ENCODE measurements around the gene CORO7. TPM values are rescaled to one million over a fixed set of nuclear protein-coding genes. Genes with fewer than 3 reads are reported as not detected.

CORO7 gene
- total RNA-seq, 1 experiment from 2014 or later, result 14.3 TPM

- TF ChIP-seq CTCF (conservative IDR thresholded peaks at IDR 0.05; ENCODE audit: low read depth, low read length) (no peak), EZH2phosphoT487 (IDR thresholded peaks at IDR 0.05; ENCODE audit: borderline replicate concordance, low read length) (no peak), EZH2 (IDR thresholded peaks at IDR 0.05; ENCODE audit: low read length, unreplicated experiment) (no peak)
- no peak for ATAC-seq
- POLR2A ChIA-PET (ENCODE audit: unreplicated experiment), result no interaction called here
- Histone ChIP-seq H3K4me3 (ENCODE audit: low read length) (no peak overlapping the region), H2AFZ (ENCODE audit: low read length) (no peak overlapping the region), H3F3A (ENCODE audit: low read length, unreplicated experiment) (peaks cover 15% of the 10 kb centered on the region), H3K4me1 (ENCODE audit: insufficient read depth, low read length) (peaks cover 28% of the 10 kb centered on the region), H3K27ac (ENCODE audit: low read length) (no peak overlapping the region), H3K9ac (ENCODE audit: low read length) (no peak overlapping the region), H3K27me3 (ENCODE audit: low read length) (no peaks in the 10 kb centered on the region), H3K79me2 (ENCODE audit: low read length) (no peaks in the 10 kb centered on the region), H3K9me3 (ENCODE audit: low read length) (no peaks in the 10 kb centered on the region), H3K4me2 (ENCODE audit: low read length) (no peak overlapping the region), H4K20me1 (ENCODE audit: low read length) (no peaks in the 10 kb centered on the region), H3K9me2 (replicated peaks; ENCODE audit: low read length) (no peaks in the 10 kb centered on the region), H3K36me3 (ENCODE audit: low read depth, low read length) (no peaks in the 10 kb centered on the region)
- CTCF ChIA-PET, result no interaction called here
- no TSS peak for BruUV-seq (replicated peaks)
- intact Hi-C loops (cut with micrococcal nuclease), result no loop called here
- DNase-seq, result no peak
Measured at GRCh38 chr16:4461250-4462085, 45.1 kb upstream of the CORO7 start.

GRCh38 chr16:4460936-4461249 lies 44.5 kb upstream of the CORO7 start:
- no peak for DNase-seq
- H3K36me3 ChIP-seq (ENCODE audit: low read depth, low read length), result no peaks in the 10 kb centered on the region; the same call in 1 of the 2 replicates
- CTCF ChIA-PET, result no interaction called here

More at GRCh38 chr16:4460936-4461249, 44.5 kb upstream of the CORO7 start:
- H3K27me3 ChIP-seq (ENCODE audit: low read length), result no peaks in the 10 kb centered on the region
- intact Hi-C loops (cut with micrococcal nuclease), result no loop called here
- H3K9me2 ChIP-seq (replicated peaks; ENCODE audit: low read length), result no peaks in the 10 kb centered on the region
- POLR2A ChIA-PET (ENCODE audit: unreplicated experiment), result no interaction called here
- no peak overlapping the region for H3K9ac ChIP-seq (ENCODE audit: low read length)
- H3K4me3 ChIP-seq (ENCODE audit: low read length), result no peak overlapping the region
- no peaks in the 10 kb centered on the region for H3K79me2 ChIP-seq (ENCODE audit: low read length)
- peaks cover 28% of the 10 kb centered on the region for H3K4me1 ChIP-seq (ENCODE audit: insufficient read depth, low read length)
- no peaks in the 10 kb centered on the region for H3K9me3 ChIP-seq (ENCODE audit: low read length)
- BruUV-seq (replicated peaks), result no TSS peak
- no peak for ATAC-seq
- TF ChIP-seq EZH2 (IDR thresholded peaks at IDR 0.05; ENCODE audit: low read length, unreplicated experiment) (no peak), CTCF (conservative IDR thresholded peaks at IDR 0.05; ENCODE audit: low read depth, low read length) (no peak), EZH2phosphoT487 (IDR thresholded peaks at IDR 0.05; ENCODE audit: borderline replicate concordance, low read length) (no peak)
- H2AFZ ChIP-seq (ENCODE audit: low read length), result no peak overlapping the region
- peaks cover 15% of the 10 kb centered on the region for H3F3A ChIP-seq (ENCODE audit: low read length, unreplicated experiment)
- no peaks in the 10 kb centered on the region for H4K20me1 ChIP-seq (ENCODE audit: low read length)
- H3K27ac ChIP-seq (ENCODE audit: low read length), result no peak overlapping the region
- H3K4me2 ChIP-seq (ENCODE audit: low read length), result no peak overlapping the region
